K562 (cell line): ENCODE results near the gene BCO2. TPM values are rescaled to one million over a fixed set of nuclear protein-coding genes. Genes with fewer than 3 reads are reported as not detected.

Experiments used
- ATAC-seq: fragments of 200-7000 bp; cut with Tn5 transposase; 3 replicates; pipeline ENCODE4 v1.9.1; 2020; ENCODE audit warnings: moderate library complexity
- BruUV-seq: library from RNA; stranded (reverse); fragments of 400-500 nt; replicated peaks from 2 replicates; lab custom pipeline; 2021; lab: Mats Ljungman, UMichigan
- CTCF ChIA-PET: fragments of 300-600 bp; formaldehyde crosslinking; extraction: SDS; loops from one replicate; lab custom pipeline; 2021; ENCODE audit warnings: low intra/inter-chr PET ratio; lab: Yijun Ruan, JAX
- POLR2A ChIA-PET: fragments of 300-600, 350-650 bp; sonication (Branson Sonifier 250); formaldehyde crosslinking; extraction: SDS; loops from one replicate; lab custom pipeline; 2021; ENCODE audit warnings: antibody characterized with exemption, inconsistent platforms; lab: Yijun Ruan, JAX
- DNase-seq, 4 experiments: peaks; one replicate each; pipeline versions ENCODE4 v3.0.0 to v3.0.0-alpha.2; 2011 to 2018; ENCODE audit warnings: low spot score in 3 of 4, mixed read lengths in 3 of 4; ENCODE audit errors: extremely low read depth in 1 of 4
- FAIRE-seq: peaks from 2 replicates; lab custom pipeline; 2011; peaks lifted over from hg19 to GRCh38; lab: Jason Lieb, UNC
- H2AFZ ChIP-seq: 2 replicates; pipeline ENCODE4 v1.6.0; 2011; ENCODE audit warnings: low read depth, low read length, control low read depth, inconsistent platforms
- H3K27ac ChIP-seq: fragments of 200-600 bp; 3 replicates; pipeline ENCODE4 v1.8.0; 2011; ENCODE audit warnings: low read depth, mild to moderate bottlenecking, control low read depth, inconsistent platforms, low read length, moderate library complexity, mixed read lengths; ENCODE audit errors: extremely low read depth
- H3K27me3 ChIP-seq, 2 experiments: fragments of 300-600 bp in 1 of 2; 2 replicates in 1 of 2; 3 replicates in 1 of 2; pipeline versions ENCODE4 v1.6.0 to v1.8.0; 2011; ENCODE audit warnings: inconsistent platforms in 2 of 2, low read length in 2 of 2, mild to moderate bottlenecking in 1 of 2, mixed read lengths in 1 of 2, moderate library complexity in 1 of 2; ENCODE audit not compliant: control insufficient read depth in 2 of 2, insufficient read depth in 2 of 2
- H3K36me3 ChIP-seq: fragments of 300-600 bp; 3 replicates; pipeline ENCODE4 v1.8.0; 2011; ENCODE audit warnings: mild to moderate bottlenecking, low read length, inconsistent platforms; ENCODE audit not compliant: control insufficient read depth, insufficient read depth
- H3K4me1 ChIP-seq, 2 experiments: fragments of 200-600 bp in 1 of 2; replicated peaks in 1 of 2; 2 replicates in 1 of 2; 3 replicates in 1 of 2; pipeline versions ENCODE4 v1.5.1 to v1.8.0; 2011; ENCODE audit warnings: inconsistent platforms in 2 of 2, low read length in 2 of 2, mild to moderate bottlenecking in 1 of 2, mixed read lengths in 1 of 2, moderate library complexity in 1 of 2; ENCODE audit not compliant: control insufficient read depth in 2 of 2, insufficient read depth in 2 of 2
- H3K4me2 ChIP-seq: 2 replicates; pipeline ENCODE4 v1.6.1; 2011; ENCODE audit warnings: low read length, control low read depth, inconsistent platforms, mixed read lengths; ENCODE audit not compliant: insufficient read depth
- H3K4me3 ChIP-seq: fragments of 200-600 bp; sonication (generic), shearing (Covaris generic); 2 replicates; pipeline ENCODE4 v1.5.1; 2016; ENCODE audit warnings: control low read depth, inconsistent platforms
- H3K79me2 ChIP-seq: fragments of 200-600 bp; 3 replicates; pipeline ENCODE4 v1.8.0; 2011; ENCODE audit warnings: low read length, inconsistent platforms; ENCODE audit not compliant: control insufficient read depth, insufficient read depth
- H3K9ac ChIP-seq, 2 experiments: 2 replicates each; pipeline versions ENCODE4 v1.6.0 to v1.6.1; 2011; ENCODE audit warnings: low read depth in 2 of 2, low read length in 2 of 2, control low read depth in 1 of 2, inconsistent platforms in 1 of 2, mild to moderate bottlenecking in 1 of 2, mixed read lengths in 1 of 2; ENCODE audit not compliant: insufficient read depth in 1 of 2
- H3K9me1 ChIP-seq: one replicate; pipeline ENCODE4 v1.6.0; 2011; ENCODE audit warnings: inconsistent platforms, mild to moderate bottlenecking, low read length, moderate library complexity; ENCODE audit not compliant: control insufficient read depth, insufficient read depth
- H3K9me3 ChIP-seq: replicated peaks from 2 replicates; pipeline ENCODE4 v1.5.1; 2011; ENCODE audit warnings: low read depth, low read length, inconsistent platforms; ENCODE audit not compliant: control insufficient read depth, insufficient read depth
- H4K20me1 ChIP-seq: replicated peaks from 2 replicates; pipeline ENCODE4 v1.6.1; 2011; ENCODE audit warnings: low read length, inconsistent platforms, mixed read lengths; ENCODE audit not compliant: control insufficient read depth, insufficient read depth
- CHD1 ChIP-seq: fragments of 200-600 bp; sonication (generic); IDR thresholded peaks from one replicate; pipeline ENCODE4 v1.6.1; 2012; ENCODE audit warnings: mild to moderate bottlenecking, moderate library complexity, low read length, inconsistent platforms
- EWSR1 ChIP-seq: fragments of 450-650 bp; IDR thresholded peaks from 2 replicates; pipeline ENCODE4 v1.6.1; 2018; ENCODE audit warnings: borderline replicate concordance, mild to moderate bottlenecking, low read depth, moderate library complexity; ENCODE audit not compliant: partially characterized antibody
- HSF4 ChIP-seq: fragments of 250-450 bp; sonication (Bioruptor Pico); IDR thresholded peaks from 2 replicates; pipeline ENCODE4 v2.1.2; 2022; ENCODE audit warnings: mild to moderate bottlenecking, moderate library complexity, borderline replicate concordance
- MBD2 ChIP-seq: sonication (generic); IDR thresholded peaks from 2 replicates; pipeline ENCODE4 v1.6.1; 2016; ENCODE audit warnings: low read depth, borderline replicate concordance
- SP2 ChIP-seq: IDR thresholded peaks from 2 replicates; pipeline ENCODE4 v1.6.1; 2011; ENCODE audit warnings: mild to moderate bottlenecking, low read depth, low read length, moderate library complexity; ENCODE audit not compliant: poor library complexity, severe bottlenecking; ENCODE audit errors: extremely low read depth
- TBL1XR1 ChIP-seq, 2 experiments: IDR thresholded peaks; 2 replicates each; pipeline ENCODE4 v1.6.1; 2012; ENCODE audit warnings: improper control_type of control experiment in 2 of 2, low read length in 2 of 2, mild to moderate bottlenecking in 1 of 2
- ZNF354B ChIP-seq: fragments of 250-450 bp; sonication (Bioruptor Pico); IDR thresholded peaks from 2 replicates; pipeline ENCODE4 v1.4.0; 2020
- ZNF395 ChIP-seq: fragments of 200-800 bp; sonication (Bioruptor generic); IDR thresholded peaks from 2 replicates; pipeline ENCODE4 v1.6.1; 2017; ENCODE audit warnings: missing genetic modification characterization, missing compliant biosample characterization
- ZNF780A ChIP-seq: fragments of 250-450 bp; sonication (Bioruptor Pico); IDR thresholded peaks from 2 replicates; pipeline ENCODE4 v1.5.0; 2021; ENCODE audit warnings: mild to moderate bottlenecking
- ZZZ3 ChIP-seq: fragments of 450-650 bp; IDR thresholded peaks from 2 replicates; pipeline ENCODE4 v1.6.1; 2016; ENCODE audit warnings: antibody characterized with exemption, mild to moderate bottlenecking, moderate library complexity
- WGBS: fragments of 100-300 bp; shearing (Covaris generic); methylation state at CpG from one replicate; pipeline ENCODE4 v1.1.6; 2016; ENCODE audit warnings: low coverage, mixed read lengths; ENCODE audit not compliant: insufficient coverage; ENCODE audit errors: missing lambda C conversion rate; 5-methylcytosine and 5-hydroxymethylcytosine counted together
- in situ Hi-C: fragments of 300-500 bp; cut with MboI; formaldehyde crosslinking; loops from 4 replicates; pipeline ENCODE4 v1.15.0; 2018; ENCODE audit warnings: inconsistent platforms, mixed read lengths
- intact Hi-C: fragments of 100-400 bp; cut with micrococcal nuclease; formaldehyde crosslinking; loops from 2 replicates; pipeline ENCODE4 v1.14.2; 2022
- polyA plus RNA-seq, 8 experiments: library from polyadenylated mRNA; depleted of rRNA in 4 of 8; stranded (reverse) in 5 of 8; unstranded in 3 of 8; fragments of >200 nt; fragmentation: Nextera tagmentation in 2 of 8; fragmentation: Illumina TruSeq in 1 of 8; extraction: Ambion mirVana in 2 of 8; extraction: Trizol in 1 of 8; gene quantifications; 2 replicates each; pipeline versions ENCODE4 v1.2.1 to v1.2.3, GENCODE V29; 2011 to 2014; ENCODE audit warnings: inconsistent platforms in 1 of 8, missing spikeins in 1 of 8
- total RNA-seq, 7 experiments: library from RNA; depleted of rRNA in 6 of 7; stranded (reverse); fragments of >200 nt in 6 of 7; fragmentation: Illumina TruSeq in 2 of 7; extraction: Trizol in 2 of 7; gene quantifications; 2 replicates each; pipeline versions ENCODE4 v1.2.1 to v1.2.3, GENCODE V29; 2011 to 2021; ENCODE audit warnings: low replicate concordance in 1 of 7

The BCO2 gene
- total and polyA plus RNA-seq, 9 of the 15 experiments (the other 6 are each of a cell fraction or from before 2014, with no cell fraction given) = 0.21 to 1.0 (median 0.47) TPM; not detected in 1

GRCh38 chr11:112265659-112266409, 90.5 kb downstream of the BCO2 start:
- ChIA-PET CTCF (interaction anchor here (0.7 kb wide), 1 partner anchor 15 kb away, joined by 3 read pairs; no protein-coding TSS in a partner anchor), POLR2A (interaction anchor here (0.9 to 1.0 kb wide), 2 partner anchors 23 to 46 kb away, joined by 3 read pairs; no protein-coding TSS in a partner anchor)
- Histone ChIP-seq H2AFZ (peak overlapping the region; percentile 30), H3K4me3 (no peak overlapping the region), H3K36me3 (no peaks in the 10 kb centered on the region), H4K20me1 (no peaks in the 10 kb centered on the region), H3K27ac (no peak overlapping the region), H3K79me2 (no peaks in the 10 kb centered on the region), H3K9me3 (no peaks in the 10 kb centered on the region), H3K4me1 (peaks cover 0 to 6% of the 10 kb centered on the region in 2 experiments; a peak in 3 of 5 replicates), H3K27me3 (no peaks in the 10 kb centered on the region; a peak in 1 of 5 replicates), H3K4me2 (no peak overlapping the region), H3K9ac (no peak overlapping the region), H3K9me1 (no peaks in the 10 kb centered on the region)
- in situ Hi-C loops (no loop called here), intact Hi-C loops (no loop called here)
- DNase-seq (no peak), ATAC-seq (no peak), FAIRE-seq (no peak)
- no TSS peak for BruUV-seq
- WGBS = 26% methylated on average over 11 of the region's 11 CpGs
- TF ChIP-seq ZZZ3 (no peak), ZNF354B (CRISPR knock-in tag) (no peak), SP2 (no peak), EWSR1 (no peak), CHD1 (no peak), MBD2 (no peak), HSF4 (CRISPR knock-in tag) (no peak), ZNF395 (no peak), ZNF780A (CRISPR knock-in tag) (no peak), TBL1XR1 (IDR thresholded peaks at IDR 0.05; ENCODE audit: low read length in 2 of 2) (no peak)
